HepG2 (cell line): Measurements from ENCODE around the gene SLC27A1. TPM values are rescaled to one million over a fixed set of nuclear protein-coding genes. Genes with fewer than 3 reads are reported as not detected.

ENCODE experiments used
- GABPB1 ChIP-seq: IDR thresholded peaks from 2 replicates; pipeline ENCODE4 v1.6.1; 2016; ENCODE audit warnings: mild to moderate bottlenecking, missing genetic modification reagents, moderate library complexity, missing compliant biosample characterization
- PHF8 ChIP-seq: sonication (generic); formaldehyde crosslinking; IDR thresholded peaks from 2 replicates; pipeline ENCODE4 v1.5.0; 2020; ENCODE audit warnings: missing genetic modification reagents
- ZBTB8A ChIP-seq: sonication (generic); formaldehyde crosslinking; IDR thresholded peaks from 2 replicates; pipeline ENCODE4 v1.4.0; 2020; ENCODE audit warnings: mild to moderate bottlenecking, low read depth, missing genetic modification reagents, borderline replicate concordance
- ZMYM4 ChIP-seq: sonication (generic); formaldehyde crosslinking; IDR thresholded peaks from 2 replicates; pipeline ENCODE4 v1.8.1; 2023; ENCODE audit warnings: mild to moderate bottlenecking, missing genetic modification reagents
- ZNF326 ChIP-seq: sonication (generic); formaldehyde crosslinking; IDR thresholded peaks from 2 replicates; pipeline ENCODE4 v1.4.0; 2020; ENCODE audit warnings: missing genetic modification reagents, borderline replicate concordance
- ZNF724P ChIP-seq: sonication (generic); formaldehyde crosslinking; IDR thresholded peaks from 2 replicates; pipeline ENCODE4 v1.8.0; 2022; ENCODE audit warnings: missing genetic modification reagents, borderline replicate concordance
- ZNF746 ChIP-seq: sonication (generic); formaldehyde crosslinking; IDR thresholded peaks from 2 replicates; pipeline ENCODE4 v1.8.0; 2022; ENCODE audit warnings: mild to moderate bottlenecking, missing genetic modification reagents
- ZNF879 ChIP-seq: sonication (generic); formaldehyde crosslinking; IDR thresholded peaks from 2 replicates; pipeline ENCODE4 v1.8.1; 2023; ENCODE audit warnings: missing genetic modification reagents
- ZNF883 ChIP-seq: sonication (generic); formaldehyde crosslinking; IDR thresholded peaks from 2 replicates; pipeline ENCODE4 v1.5.1; 2020; ENCODE audit warnings: mild to moderate bottlenecking, missing genetic modification reagents; ENCODE audit errors: not compliant biosample characterization
- ZSCAN22 ChIP-seq: sonication (generic); formaldehyde crosslinking; IDR thresholded peaks from 2 replicates; pipeline ENCODE4 v1.4.0; 2020; ENCODE audit warnings: mild to moderate bottlenecking, missing genetic modification reagents
- polyA plus RNA-seq, 8 experiments: library from polyadenylated mRNA; depleted of rRNA in 3 of 8; stranded (reverse) in 7 of 8; unstranded in 1 of 8; fragments of >200 nt; fragmentation: Illumina TruSeq in 4 of 8; extraction: Trizol in 4 of 8; gene quantifications; 2 replicates each; pipeline versions ENCODE4 v1.2.1 to v1.2.3, GENCODE V29; 2011 to 2016; ENCODE audit warnings: low read depth in 4 of 8, missing spikeins in 1 of 8, mixed read lengths in 1 of 8; ENCODE audit not compliant: insufficient read depth in 1 of 8
- total RNA-seq, 5 experiments: library from RNA; depleted of rRNA; stranded (reverse); fragments of >200 nt; fragmentation: Illumina TruSeq; extraction: Trizol; gene quantifications; 2 replicates each; pipeline ENCODE4 v1.2.3, GENCODE V29; 2016; ENCODE audit warnings: low read depth in 1 of 5
- TF ChIP-seq, protein P1 (sequence below), 2 experiments: sonication (generic) in 1 of 2; formaldehyde crosslinking in 1 of 2; IDR thresholded peaks; 2 replicates each; pipeline versions ENCODE4 v1.5.1 to v1.6.1; 2011 to 2020; ENCODE audit warnings: borderline replicate concordance in 1 of 2, low read depth in 1 of 2, low read length in 1 of 2, mild to moderate bottlenecking in 1 of 2, missing genetic modification reagents in 1 of 2, moderate library complexity in 1 of 2
- TF ChIP-seq, protein P2 (sequence below): sonication (generic); formaldehyde crosslinking; IDR thresholded peaks from 2 replicates; pipeline ENCODE4 v1.4.0; 2020; ENCODE audit warnings: mild to moderate bottlenecking, missing genetic modification reagents
- TF ChIP-seq, protein P3 (sequence below): sonication (generic); formaldehyde crosslinking; IDR thresholded peaks from 2 replicates; pipeline ENCODE4; 2020; ENCODE audit warnings: missing genetic modification reagents, mild to moderate bottlenecking, borderline replicate concordance
- TF ChIP-seq, protein P4 (sequence below): sonication (generic); formaldehyde crosslinking; IDR thresholded peaks from 2 replicates; pipeline ENCODE4 v1.5.0; 2020; ENCODE audit warnings: missing genetic modification reagents
- TF ChIP-seq, protein P5 (sequence below): sonication (generic); formaldehyde crosslinking; IDR thresholded peaks from 2 replicates; pipeline ENCODE4 v1.5.0; 2020; ENCODE audit warnings: mild to moderate bottlenecking, missing genetic modification reagents
- TF ChIP-seq, protein P6 (sequence below): sonication (generic); formaldehyde crosslinking; IDR thresholded peaks from 2 replicates; pipeline ENCODE4 v1.9.0; 2021; ENCODE audit warnings: missing genetic modification reagents, borderline replicate concordance

SLC27A1 gene
- total and polyA plus RNA-seq, 2 of the 13 experiments (the other 11 are each of a cell fraction or from before 2014, with no cell fraction given) = 4.1 to 8.8 TPM

DNA sequence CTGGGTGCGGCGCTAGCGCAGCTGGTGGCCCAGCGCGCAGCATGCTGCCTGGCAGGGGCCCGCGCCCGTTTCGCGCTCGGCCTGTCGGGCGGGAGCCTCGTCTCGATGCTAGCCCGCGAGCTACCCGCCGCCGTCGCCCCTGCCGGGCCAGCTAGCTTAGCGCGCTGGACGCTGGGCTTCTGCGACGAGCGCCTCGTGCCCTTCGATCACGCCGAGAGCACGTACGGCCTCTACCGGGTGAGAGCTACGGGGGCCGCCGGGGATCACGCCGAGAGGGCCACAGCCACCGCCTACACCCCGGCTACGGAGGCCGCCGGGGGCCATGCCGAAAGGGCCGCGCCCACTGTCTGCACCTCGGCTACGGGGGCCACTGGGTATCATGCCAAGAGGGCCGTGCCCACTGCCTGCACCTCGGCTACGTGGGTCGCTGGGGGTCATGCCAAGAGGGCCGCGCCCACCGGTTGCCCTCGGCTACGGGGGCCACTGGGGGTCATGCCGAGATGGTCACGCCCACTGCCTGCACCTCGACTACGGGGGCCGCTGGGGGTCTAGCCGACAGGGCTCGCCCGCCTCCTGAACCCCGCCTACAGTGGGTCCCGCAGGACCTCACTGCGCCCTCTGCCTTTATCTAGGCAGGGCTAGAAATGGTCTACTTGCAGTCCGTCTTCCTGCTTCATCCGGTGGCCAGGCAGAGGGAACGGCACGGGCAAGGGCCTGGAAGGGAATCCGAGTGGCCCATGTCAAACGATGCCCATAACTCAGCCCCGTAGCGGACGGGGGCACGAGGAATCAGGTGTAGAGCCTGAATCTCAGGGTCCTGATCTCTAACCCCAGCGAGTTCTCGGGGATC lies 41.6 kb downstream of the SLC27A1 start (continued):
- TF ChIP-seq, protein P1, sequence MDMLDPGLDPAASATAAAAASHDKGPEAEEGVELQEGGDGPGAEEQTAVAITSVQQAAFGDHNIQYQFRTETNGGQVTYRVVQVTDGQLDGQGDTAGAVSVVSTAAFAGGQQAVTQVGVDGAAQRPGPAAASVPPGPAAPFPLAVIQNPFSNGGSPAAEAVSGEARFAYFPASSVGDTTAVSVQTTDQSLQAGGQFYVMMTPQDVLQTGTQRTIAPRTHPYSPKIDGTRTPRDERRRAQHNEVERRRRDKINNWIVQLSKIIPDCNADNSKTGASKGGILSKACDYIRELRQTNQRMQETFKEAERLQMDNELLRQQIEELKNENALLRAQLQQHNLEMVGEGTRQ (IDR thresholded peaks at IDR 0.05; ENCODE audit: low read depth, low read length) = no peak
- TF ChIP-seq, protein P1 (CRISPR knock-in tag; IDR thresholded peaks at IDR 0.05; ENCODE audit: borderline replicate concordance) = no peak; the same call in 1 of the 2 replicates
- TF ChIP-seq, protein P2, sequence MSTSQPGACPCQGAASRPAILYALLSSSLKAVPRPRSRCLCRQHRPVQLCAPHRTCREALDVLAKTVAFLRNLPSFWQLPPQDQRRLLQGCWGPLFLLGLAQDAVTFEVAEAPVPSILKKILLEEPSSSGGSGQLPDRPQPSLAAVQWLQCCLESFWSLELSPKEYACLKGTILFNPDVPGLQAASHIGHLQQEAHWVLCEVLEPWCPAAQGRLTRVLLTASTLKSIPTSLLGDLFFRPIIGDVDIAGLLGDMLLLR (CRISPR knock-in tag) = peak; percentile 94
- peak; percentile 88 for TF ChIP-seq GABPB1
- TF ChIP-seq, protein P3, sequence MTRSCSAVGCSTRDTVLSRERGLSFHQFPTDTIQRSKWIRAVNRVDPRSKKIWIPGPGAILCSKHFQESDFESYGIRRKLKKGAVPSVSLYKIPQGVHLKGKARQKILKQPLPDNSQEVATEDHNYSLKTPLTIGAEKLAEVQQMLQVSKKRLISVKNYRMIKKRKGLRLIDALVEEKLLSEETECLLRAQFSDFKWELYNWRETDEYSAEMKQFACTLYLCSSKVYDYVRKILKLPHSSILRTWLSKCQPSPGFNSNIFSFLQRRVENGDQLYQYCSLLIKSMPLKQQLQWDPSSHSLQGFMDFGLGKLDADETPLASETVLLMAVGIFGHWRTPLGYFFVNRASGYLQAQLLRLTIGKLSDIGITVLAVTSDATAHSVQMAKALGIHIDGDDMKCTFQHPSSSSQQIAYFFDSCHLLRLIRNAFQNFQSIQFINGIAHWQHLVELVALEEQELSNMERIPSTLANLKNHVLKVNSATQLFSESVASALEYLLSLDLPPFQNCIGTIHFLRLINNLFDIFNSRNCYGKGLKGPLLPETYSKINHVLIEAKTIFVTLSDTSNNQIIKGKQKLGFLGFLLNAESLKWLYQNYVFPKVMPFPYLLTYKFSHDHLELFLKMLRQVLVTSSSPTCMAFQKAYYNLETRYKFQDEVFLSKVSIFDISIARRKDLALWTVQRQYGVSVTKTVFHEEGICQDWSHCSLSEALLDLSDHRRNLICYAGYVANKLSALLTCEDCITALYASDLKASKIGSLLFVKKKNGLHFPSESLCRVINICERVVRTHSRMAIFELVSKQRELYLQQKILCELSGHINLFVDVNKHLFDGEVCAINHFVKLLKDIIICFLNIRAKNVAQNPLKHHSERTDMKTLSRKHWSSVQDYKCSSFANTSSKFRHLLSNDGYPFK (CRISPR knock-in tag) = peak; percentile 75; the same call in 1 of the 2 replicates
- TF ChIP-seq, protein P4, sequence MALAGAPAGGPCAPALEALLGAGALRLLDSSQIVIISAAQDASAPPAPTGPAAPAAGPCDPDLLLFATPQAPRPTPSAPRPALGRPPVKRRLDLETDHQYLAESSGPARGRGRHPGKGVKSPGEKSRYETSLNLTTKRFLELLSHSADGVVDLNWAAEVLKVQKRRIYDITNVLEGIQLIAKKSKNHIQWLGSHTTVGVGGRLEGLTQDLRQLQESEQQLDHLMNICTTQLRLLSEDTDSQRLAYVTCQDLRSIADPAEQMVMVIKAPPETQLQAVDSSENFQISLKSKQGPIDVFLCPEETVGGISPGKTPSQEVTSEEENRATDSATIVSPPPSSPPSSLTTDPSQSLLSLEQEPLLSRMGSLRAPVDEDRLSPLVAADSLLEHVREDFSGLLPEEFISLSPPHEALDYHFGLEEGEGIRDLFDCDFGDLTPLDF (CRISPR knock-in tag) = peak; percentile 58; the same call in 1 of the 2 replicates
- TF ChIP-seq ZNF326 = no peak
- peak; percentile 97; the same call in 1 of the 2 replicates for TF ChIP-seq ZNF879
- no peak; the same call in 1 of the 2 replicates for TF ChIP-seq ZNF746 (CRISPR knock-in tag)
- TF ChIP-seq ZNF883 (CRISPR knock-in tag) = peak; percentile 99
- peak; percentile 81 for TF ChIP-seq PHF8 (CRISPR knock-in tag)
- peak; percentile 95 for TF ChIP-seq ZMYM4 (CRISPR knock-in tag)
- TF ChIP-seq ZNF724P (CRISPR knock-in tag) = no peak
- TF ChIP-seq, protein P5, sequence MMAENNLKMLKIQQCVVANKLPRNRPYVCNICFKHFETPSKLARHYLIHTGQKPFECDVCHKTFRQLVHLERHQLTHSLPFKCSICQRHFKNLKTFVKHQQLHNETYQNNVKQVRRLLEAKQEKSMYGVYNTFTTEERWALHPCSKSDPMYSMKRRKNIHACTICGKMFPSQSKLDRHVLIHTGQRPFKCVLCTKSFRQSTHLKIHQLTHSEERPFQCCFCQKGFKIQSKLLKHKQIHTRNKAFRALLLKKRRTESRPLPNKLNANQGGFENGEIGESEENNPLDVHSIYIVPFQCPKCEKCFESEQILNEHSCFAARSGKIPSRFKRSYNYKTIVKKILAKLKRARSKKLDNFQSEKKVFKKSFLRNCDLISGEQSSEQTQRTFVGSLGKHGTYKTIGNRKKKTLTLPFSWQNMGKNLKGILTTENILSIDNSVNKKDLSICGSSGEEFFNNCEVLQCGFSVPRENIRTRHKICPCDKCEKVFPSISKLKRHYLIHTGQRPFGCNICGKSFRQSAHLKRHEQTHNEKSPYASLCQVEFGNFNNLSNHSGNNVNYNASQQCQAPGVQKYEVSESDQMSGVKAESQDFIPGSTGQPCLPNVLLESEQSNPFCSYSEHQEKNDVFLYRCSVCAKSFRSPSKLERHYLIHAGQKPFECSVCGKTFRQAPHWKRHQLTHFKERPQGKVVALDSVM = peak; percentile 75
- TF ChIP-seq, protein P6, sequence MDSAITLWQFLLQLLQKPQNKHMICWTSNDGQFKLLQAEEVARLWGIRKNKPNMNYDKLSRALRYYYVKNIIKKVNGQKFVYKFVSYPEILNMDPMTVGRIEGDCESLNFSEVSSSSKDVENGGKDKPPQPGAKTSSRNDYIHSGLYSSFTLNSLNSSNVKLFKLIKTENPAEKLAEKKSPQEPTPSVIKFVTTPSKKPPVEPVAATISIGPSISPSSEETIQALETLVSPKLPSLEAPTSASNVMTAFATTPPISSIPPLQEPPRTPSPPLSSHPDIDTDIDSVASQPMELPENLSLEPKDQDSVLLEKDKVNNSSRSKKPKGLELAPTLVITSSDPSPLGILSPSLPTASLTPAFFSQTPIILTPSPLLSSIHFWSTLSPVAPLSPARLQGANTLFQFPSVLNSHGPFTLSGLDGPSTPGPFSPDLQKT (CRISPR knock-in tag) = peak; percentile 56; the same call in 1 of the 2 replicates
- TF ChIP-seq ZSCAN22 (CRISPR knock-in tag) = peak; percentile 75; the same call in 1 of the 2 replicates
- TF ChIP-seq ZBTB8A (CRISPR knock-in tag) = peak; percentile 95
